OCI-LY7 (cell line): ENCODE measurements around the gene WT1.

ENCODE experiments used
- CTCF ChIP-seq: fragments of 200-600 bp; sonication (generic); conservative IDR thresholded peaks from 2 replicates; pipeline ENCODE4 v1.5.1; 2014; ENCODE audit warnings: mild to moderate bottlenecking, antibody characterized with exemption, low read length, moderate library complexity, mixed read lengths
- EZH2phosphoT487 ChIP-seq: fragments of 200-600 bp; sonication (generic); IDR thresholded peaks from 2 replicates; pipeline ENCODE4 v1.6.1; 2018; ENCODE audit warnings: low read depth, borderline replicate concordance, mild to moderate bottlenecking, mixed run types, antibody characterized with exemption, low read length, moderate library complexity, mixed read lengths

- no peak for TF ChIP-seq CTCF
- TF ChIP-seq EZH2phosphoT487 = no peak
Observed at GRCh38 chr11:32454993-32455392, 19.7 kb upstream of the WT1 start.
